GM19328 (cell line): ENCODE data around the gene FHOD1.

Experiments used
- ATAC-seq: cut with Tn5 transposase; IDR thresholded peaks from one replicate; pipeline ENCODE4 v1.9.1; 2021; ENCODE audit warnings: mild to moderate bottlenecking, moderate library complexity; ENCODE audit not compliant: unreplicated experiment

Gene FHOD1

DNA sequence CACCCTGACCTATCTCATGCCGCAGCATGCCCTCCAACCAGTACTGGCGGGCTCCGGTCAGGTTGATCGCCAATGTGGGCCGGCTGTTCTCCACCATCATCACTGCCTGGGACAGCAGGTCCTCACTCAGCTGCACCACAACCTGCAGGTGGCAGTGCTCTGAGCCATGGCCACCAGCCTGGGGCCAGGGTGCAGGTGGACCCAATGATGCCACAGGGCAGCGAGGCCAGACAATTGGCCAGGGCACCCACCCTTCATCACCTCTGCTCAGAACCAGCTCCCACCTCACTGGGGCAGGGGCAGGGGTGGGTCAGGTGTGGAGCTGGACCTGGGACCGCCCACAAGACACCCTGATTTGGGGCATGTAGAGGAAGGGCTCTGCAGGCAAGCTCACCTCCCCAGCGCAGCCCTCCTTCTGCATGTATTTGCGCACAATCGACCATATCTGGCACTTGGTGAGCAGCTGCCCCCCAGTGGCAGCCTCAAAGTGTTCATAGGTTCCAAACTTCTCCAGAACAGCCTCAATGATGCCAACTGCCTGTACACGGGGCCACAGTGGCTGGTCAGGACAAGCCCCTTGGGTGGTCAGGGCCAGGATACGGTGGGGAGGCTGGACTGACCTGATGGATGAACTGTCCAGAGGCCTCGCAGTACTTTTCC lies 67.7 kb downstream of the FHOD1 start:
- ATAC-seq: no peak
